ENCODE measurements around the gene CEMIP.

GRCh38 chr15:80754014-80754413, 25.2 kb upstream of the CEMIP start:
- TF ChIP-seq CTCF (IDR thresholded peaks at IDR 0.05; ENCODE audit: low read length) (no peak), EZH2 (optimal IDR thresholded peaks at IDR 0.05; ENCODE audit: low read depth, low read length) (no peak), EZH2phosphoT487 (IDR thresholded peaks at IDR 0.05; ENCODE audit: low read length) (no peak)

Measured in MM.1S (cell line).